GM12873 (cell line): ENCODE data around the gene DOCK1.

Experiments used
- TF ChIP-seq, protein P1 (sequence below): IDR thresholded peaks from 2 replicates; pipeline ENCODE4 v1.5.1; 2012; ENCODE audit warnings: low read depth, mild to moderate bottlenecking, moderate library complexity, low read length, control low read depth; ENCODE audit not compliant: insufficient read depth; ENCODE audit errors: missing control alignments

The DOCK1 gene

DNA sequence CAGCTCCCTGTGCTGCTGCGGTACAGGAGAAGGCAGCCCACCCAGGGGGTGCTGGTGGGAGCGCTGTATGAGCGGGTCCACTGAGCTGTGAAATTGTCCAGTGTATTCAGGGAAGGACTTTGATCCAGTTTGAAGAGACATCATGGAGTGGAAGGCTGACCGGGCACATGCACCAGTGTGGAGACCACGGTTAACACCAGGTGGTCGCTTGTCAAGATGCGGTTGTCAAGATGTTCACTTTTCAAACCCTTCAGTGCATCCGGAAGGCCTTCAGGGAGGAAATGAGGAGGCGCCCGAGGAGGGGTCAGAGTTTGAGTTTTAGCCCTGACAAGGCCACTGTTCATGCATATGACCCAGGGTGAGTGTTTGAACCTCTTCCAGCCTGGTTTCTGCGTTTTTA, 6.1 kb downstream of the DOCK1 start:
- TF ChIP-seq, protein P1, sequence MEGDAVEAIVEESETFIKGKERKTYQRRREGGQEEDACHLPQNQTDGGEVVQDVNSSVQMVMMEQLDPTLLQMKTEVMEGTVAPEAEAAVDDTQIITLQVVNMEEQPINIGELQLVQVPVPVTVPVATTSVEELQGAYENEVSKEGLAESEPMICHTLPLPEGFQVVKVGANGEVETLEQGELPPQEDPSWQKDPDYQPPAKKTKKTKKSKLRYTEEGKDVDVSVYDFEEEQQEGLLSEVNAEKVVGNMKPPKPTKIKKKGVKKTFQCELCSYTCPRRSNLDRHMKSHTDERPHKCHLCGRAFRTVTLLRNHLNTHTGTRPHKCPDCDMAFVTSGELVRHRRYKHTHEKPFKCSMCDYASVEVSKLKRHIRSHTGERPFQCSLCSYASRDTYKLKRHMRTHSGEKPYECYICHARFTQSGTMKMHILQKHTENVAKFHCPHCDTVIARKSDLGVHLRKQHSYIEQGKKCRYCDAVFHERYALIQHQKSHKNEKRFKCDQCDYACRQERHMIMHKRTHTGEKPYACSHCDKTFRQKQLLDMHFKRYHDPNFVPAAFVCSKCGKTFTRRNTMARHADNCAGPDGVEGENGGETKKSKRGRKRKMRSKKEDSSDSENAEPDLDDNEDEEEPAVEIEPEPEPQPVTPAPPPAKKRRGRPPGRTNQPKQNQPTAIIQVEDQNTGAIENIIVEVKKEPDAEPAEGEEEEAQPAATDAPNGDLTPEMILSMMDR: no peak

DNA sequence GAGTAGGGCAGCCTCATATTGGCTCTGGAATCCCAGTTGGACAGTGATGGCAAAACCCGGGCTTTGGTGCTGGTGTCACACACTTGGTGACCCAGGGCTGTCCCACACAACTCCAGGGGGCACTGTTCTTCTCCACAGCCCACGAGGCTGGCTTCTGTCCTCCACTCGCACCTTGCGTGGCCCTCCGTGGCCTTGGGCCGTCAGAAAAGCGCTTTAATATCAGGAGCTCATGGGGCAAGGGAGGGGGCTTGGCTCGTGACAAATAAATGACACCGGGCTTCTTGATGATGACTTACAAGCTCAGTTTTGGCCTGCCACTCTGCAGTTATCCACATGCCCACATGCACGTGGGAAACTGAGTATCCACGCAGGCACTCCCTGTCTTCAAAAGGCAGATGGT, 8.1 kb downstream of the DOCK1 start:
- TF ChIP-seq, protein P1: no peak

DNA sequence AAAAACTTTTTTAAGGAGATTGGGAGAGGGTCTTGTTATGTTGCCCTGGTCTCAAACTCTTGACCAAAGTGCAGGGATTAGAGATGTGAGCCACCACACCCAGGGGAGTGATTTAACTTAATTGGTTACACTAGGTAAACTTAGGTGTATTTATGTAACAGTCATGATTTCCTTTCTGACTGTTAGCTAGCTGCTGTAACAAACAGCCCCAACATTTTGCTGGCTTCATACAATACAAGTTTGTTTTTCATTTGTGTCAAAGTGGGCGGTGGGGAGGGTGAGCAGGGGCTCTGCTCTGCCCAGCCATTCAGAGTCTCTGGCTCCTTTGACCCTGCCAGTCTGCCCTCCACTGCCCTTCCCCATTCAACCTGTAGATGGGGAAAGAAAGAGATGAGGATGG, 9.3 kb downstream of the DOCK1 start:
- TF ChIP-seq, protein P1: no peak

DNA sequence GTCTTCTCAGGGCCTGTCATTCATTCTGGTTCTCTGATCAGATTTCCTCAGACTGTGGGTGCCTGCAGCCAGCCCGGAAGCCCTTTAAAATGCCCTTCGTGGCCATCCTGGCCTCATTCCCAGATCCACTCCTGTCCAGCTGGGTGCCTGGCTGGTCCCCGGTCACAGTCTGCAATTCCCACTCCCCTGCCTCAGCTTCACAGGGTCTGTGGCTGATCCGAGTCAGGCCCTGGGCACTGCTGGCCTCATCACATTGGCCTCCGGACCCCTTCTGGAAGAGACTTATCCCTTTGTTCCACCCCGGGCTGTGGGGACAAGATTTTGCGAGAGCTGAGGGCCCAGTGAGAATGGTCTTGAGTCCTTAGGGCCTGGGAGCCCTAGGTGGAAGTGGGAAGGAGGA, 12.1 kb downstream of the DOCK1 start:
- TF ChIP-seq, protein P1: no peak

DNA sequence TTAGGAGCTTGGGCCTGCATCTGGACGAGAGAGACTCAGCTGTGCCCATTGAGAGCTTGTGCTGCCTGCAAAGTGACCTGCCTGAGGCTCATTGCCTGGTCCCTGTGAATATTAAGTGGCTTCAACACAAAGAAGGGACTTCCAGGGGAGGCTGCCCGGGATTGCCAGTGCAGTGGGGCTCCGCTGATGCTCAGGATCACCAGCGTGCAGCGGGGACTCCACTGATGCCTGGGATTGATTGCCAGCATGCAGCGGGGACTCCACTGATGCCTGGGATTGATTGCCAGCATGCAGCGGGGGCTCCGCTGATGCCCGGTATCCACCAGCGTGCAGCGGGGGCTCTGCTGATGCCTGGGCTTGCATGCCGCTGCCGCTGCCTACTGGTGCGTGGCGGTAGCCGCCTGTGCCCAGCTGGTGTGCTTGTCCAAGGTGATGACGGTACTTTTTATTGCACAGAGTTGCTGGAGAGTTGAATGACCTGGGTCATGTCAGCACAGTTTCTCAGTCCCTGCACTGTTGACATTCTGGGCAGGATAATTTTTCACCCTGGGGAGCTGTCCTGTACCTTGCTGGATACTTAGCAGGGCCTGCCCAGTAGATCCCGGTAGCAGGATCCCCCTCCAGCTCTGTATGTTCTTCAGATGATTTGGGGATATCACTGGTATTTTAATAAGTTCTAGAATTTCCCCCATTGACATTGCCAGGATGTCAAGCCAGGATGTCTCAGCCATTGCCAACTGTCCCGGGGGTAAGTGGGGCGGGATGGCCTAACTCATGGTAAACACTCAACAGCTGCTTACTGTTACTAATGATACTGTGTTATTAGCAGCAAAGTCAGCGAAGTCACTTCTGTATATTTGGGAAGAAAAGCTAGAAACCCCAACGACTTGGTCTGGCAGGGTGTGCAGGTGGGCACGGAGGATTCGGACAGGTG, 13.0 kb downstream of the DOCK1 start:
- TF ChIP-seq, protein P1: no peak

DNA sequence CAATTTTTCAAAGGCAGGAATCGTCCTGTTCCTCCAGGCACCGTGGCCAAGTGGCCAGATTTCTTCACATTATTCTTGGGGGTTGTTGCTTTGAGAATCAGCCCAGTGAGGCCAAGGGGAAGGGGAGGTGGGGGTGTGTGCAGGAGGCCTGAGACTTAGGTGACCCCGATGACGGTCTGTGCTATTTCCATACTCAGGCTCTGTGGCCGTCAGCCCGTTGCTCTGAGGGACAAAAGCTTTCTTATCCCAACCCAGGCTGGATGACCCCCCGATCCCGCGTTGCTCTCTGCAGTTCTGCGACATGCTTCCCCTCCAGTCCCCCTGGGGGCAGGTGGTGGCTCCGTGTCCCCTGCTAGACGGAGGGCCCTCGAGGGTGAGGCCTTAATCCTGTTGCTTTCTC, 14.2 kb downstream of the DOCK1 start:
- TF ChIP-seq, protein P1: no peak

DNA sequence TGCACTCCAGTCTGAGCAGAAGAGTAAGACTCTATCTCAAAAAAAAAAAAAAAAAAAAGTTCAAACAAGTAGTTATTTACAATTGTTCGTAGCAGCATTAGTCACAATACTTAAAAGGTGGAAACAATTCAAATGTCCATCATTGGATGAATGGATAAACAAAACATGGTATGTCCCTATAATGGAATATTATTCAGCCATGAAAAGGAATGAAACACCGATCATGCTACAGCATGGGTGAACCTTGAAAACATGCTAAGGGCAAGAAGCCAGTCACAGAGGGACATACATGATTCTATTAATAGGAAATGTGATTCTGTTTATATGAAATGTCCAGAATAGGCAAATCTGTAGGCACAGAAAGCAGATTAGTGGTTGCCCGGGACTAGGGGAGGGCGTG, 15.9 kb downstream of the DOCK1 start:
- TF ChIP-seq, protein P1: no peak
